Measurements from ENCODE around the gene CATSPERE.

CATSPERE gene

GRCh38 chr1:244461245-244462071, at the start of gene CATSPERE:
Gene CATSPERE (plus strand): TSS chr1:244461273. CDS start chr1:244461430, 157 bp downstream.
- WGBS (ENCODE audit: insufficient coverage, insufficient read length), result no CpG with 5 or more reads among the region's 61 CpGs
- DNase-seq (ENCODE audit: low read depth, low spot score), result peak; percentile 87
- H3K4me1 ChIP-seq (ENCODE audit: control insufficient read depth, insufficient read depth, low read length), result no peaks in the 10 kb centered on the region; the same call in 1 of the 2 replicates
- no peaks in the 10 kb centered on the region for H3K27me3 ChIP-seq (ENCODE audit: control insufficient read depth, insufficient read depth, low read length)
- H3K36me3 ChIP-seq (ENCODE audit: control insufficient read depth, insufficient read depth, low read length), result no peaks in the 10 kb centered on the region; the same call in 1 of the 2 replicates
- peak within 1 kb of the TSS; percentile 29; the same call in 1 of the 2 replicates for H3K4me3 ChIP-seq (ENCODE audit: low read length)
- H3K9me3 ChIP-seq (ENCODE audit: control insufficient read depth, insufficient read depth, low read length), result no peaks in the 10 kb centered on the region; the same call in 1 of the 2 replicates
- no peak within 1 kb of the TSS for H3K27ac ChIP-seq (ENCODE audit: low read length)

- no CpG with 5 or more reads among the region's 5 CpGs for WGBS (ENCODE audit: insufficient coverage, insufficient read length)
- H3K4me1 ChIP-seq (ENCODE audit: control insufficient read depth, insufficient read depth, low read length), result no peaks in the 10 kb centered on the region
- H3K27me3 ChIP-seq (ENCODE audit: control insufficient read depth, insufficient read depth, low read length), result no peaks in the 10 kb centered on the region
- no peak for DNase-seq (ENCODE audit: low read depth, low spot score)
- H3K4me3 ChIP-seq (ENCODE audit: low read length), result no peak overlapping the region
- no peak overlapping the region for H3K27ac ChIP-seq (ENCODE audit: low read length)
- H3K9me3 ChIP-seq (ENCODE audit: control insufficient read depth, insufficient read depth, low read length), result no peaks in the 10 kb centered on the region
- peaks cover 11% of the 10 kb centered on the region; the same call in 1 of the 2 replicates for H3K36me3 ChIP-seq (ENCODE audit: control insufficient read depth, insufficient read depth, low read length)
These were observed 48.9 kb upstream of the CATSPERE start for GRCh38 chr1:244412176-244412575.

DNA sequence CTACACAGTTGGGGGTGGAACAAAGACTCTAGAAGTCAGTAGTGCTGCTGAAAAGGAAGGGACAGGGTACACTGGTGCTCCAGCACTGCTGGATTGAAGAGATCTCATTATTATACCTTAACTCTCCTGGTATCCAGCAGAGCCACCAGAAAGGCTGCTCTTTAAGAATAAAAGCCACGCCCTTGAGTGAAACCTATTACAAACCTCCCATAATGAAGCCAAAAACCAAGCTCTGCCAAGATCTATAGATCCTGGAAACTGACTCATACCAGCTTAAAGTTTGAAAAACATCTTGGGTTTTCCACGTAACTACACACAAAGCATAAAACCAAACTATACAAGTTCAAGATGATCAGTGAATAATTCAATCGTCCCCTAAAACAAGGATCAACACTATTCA, 47.3 kb upstream of the CATSPERE start:
- no peak for DNase-seq (ENCODE audit: low read depth, low spot score)
- Histone ChIP-seq H3K4me1 (ENCODE audit: control insufficient read depth, insufficient read depth, low read length) (no peaks in the 10 kb centered on the region), H3K27me3 (ENCODE audit: control insufficient read depth, insufficient read depth, low read length) (no peaks in the 10 kb centered on the region), H3K4me3 (ENCODE audit: low read length) (no peak overlapping the region), H3K9me3 (ENCODE audit: control insufficient read depth, insufficient read depth, low read length) (no peaks in the 10 kb centered on the region), H3K27ac (ENCODE audit: low read length) (no peak overlapping the region), H3K36me3 (ENCODE audit: control insufficient read depth, insufficient read depth, low read length) (peaks cover 11% of the 10 kb centered on the region; the same call in 1 of the 2 replicates)
- WGBS (ENCODE audit: insufficient coverage, insufficient read length), result no CpG with 5 or more reads among the region's 3 CpGs

DNA sequence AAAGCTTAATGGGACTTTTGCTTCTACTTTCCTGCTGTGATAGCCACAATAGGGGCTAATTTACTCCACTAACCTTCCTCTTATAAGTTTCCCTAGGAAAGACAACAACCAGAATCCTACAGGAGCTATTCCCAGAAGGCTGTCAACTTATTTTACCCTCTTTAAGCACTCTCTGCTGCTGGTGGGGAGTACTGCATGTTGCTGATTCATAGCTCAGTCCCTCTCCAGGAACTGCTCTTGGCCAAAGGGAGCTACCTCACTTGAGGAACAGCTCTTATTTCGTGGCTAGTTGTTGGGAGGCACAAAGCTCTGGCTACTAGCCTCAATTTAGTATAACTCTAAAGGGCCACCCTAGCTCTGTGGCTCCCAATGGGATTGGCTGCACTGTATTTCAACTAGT, 46.5 kb upstream of the CATSPERE start:
- no peak for DNase-seq (ENCODE audit: low read depth, low spot score)
- WGBS (ENCODE audit: insufficient coverage, insufficient read length), result no CpG with 5 or more reads among the region's 1 CpG
- H3K36me3 ChIP-seq (ENCODE audit: control insufficient read depth, insufficient read depth, low read length), result peaks cover 11% of the 10 kb centered on the region; the same call in 1 of the 2 replicates

GRCh38 chr1:244419024-244419423, 42.0 kb upstream of the CATSPERE start:
- H3K9me3 ChIP-seq (ENCODE audit: control insufficient read depth, insufficient read depth, low read length), result no peaks in the 10 kb centered on the region
- peaks cover 6% of the 10 kb centered on the region; the same call in 1 of the 2 replicates for H3K36me3 ChIP-seq (ENCODE audit: control insufficient read depth, insufficient read depth, low read length)
- DNase-seq (ENCODE audit: low read depth, low spot score), result no peak
- H3K27me3 ChIP-seq (ENCODE audit: control insufficient read depth, insufficient read depth, low read length), result no peaks in the 10 kb centered on the region
- no peak overlapping the region for H3K27ac ChIP-seq (ENCODE audit: low read length)
- WGBS (ENCODE audit: insufficient coverage, insufficient read length), result no CpG with 5 or more reads among the region's 4 CpGs
- no peaks in the 10 kb centered on the region for H3K4me1 ChIP-seq (ENCODE audit: control insufficient read depth, insufficient read depth, low read length)
- H3K4me3 ChIP-seq (ENCODE audit: low read length), result no peak overlapping the region

More for the DNA sequence above, 46.5 kb upstream of the CATSPERE start:
- H3K4me1 ChIP-seq (ENCODE audit: control insufficient read depth, insufficient read depth, low read length), result no peaks in the 10 kb centered on the region
- H3K27ac ChIP-seq (ENCODE audit: low read length), result no peak overlapping the region
- H3K27me3 ChIP-seq (ENCODE audit: control insufficient read depth, insufficient read depth, low read length), result no peaks in the 10 kb centered on the region
- H3K4me3 ChIP-seq (ENCODE audit: low read length), result no peak overlapping the region
- H3K9me3 ChIP-seq (ENCODE audit: control insufficient read depth, insufficient read depth, low read length), result no peaks in the 10 kb centered on the region

- H3K27ac ChIP-seq (ENCODE audit: low read length), result no peak overlapping the region
- no CpG with 5 or more reads among the region's 1 CpG for WGBS (ENCODE audit: insufficient coverage, insufficient read length)
- H3K4me3 ChIP-seq (ENCODE audit: low read length), result no peak overlapping the region
- H3K36me3 ChIP-seq (ENCODE audit: control insufficient read depth, insufficient read depth, low read length), result peaks cover 4% of the 10 kb centered on the region; the same call in 1 of the 2 replicates
- no peaks in the 10 kb centered on the region for H3K4me1 ChIP-seq (ENCODE audit: control insufficient read depth, insufficient read depth, low read length)
- DNase-seq (ENCODE audit: low read depth, low spot score), result no peak
- H3K27me3 ChIP-seq (ENCODE audit: control insufficient read depth, insufficient read depth, low read length), result no peaks in the 10 kb centered on the region
- no peaks in the 10 kb centered on the region for H3K9me3 ChIP-seq (ENCODE audit: control insufficient read depth, insufficient read depth, low read length)
These were observed 38.9 kb upstream of the CATSPERE start for GRCh38 chr1:244422174-244422573.

- H3K27me3 ChIP-seq (ENCODE audit: control insufficient read depth, insufficient read depth, low read length), result no peaks in the 10 kb centered on the region
- no peaks in the 10 kb centered on the region for H3K9me3 ChIP-seq (ENCODE audit: control insufficient read depth, insufficient read depth, low read length)
- H3K27ac ChIP-seq (ENCODE audit: low read length), result no peak overlapping the region
- peaks cover 2% of the 10 kb centered on the region; the same call in 1 of the 2 replicates for H3K36me3 ChIP-seq (ENCODE audit: control insufficient read depth, insufficient read depth, low read length)
- WGBS (ENCODE audit: insufficient coverage, insufficient read length), result no CpG with 5 or more reads among the region's 2 CpGs
- no peaks in the 10 kb centered on the region for H3K4me1 ChIP-seq (ENCODE audit: control insufficient read depth, insufficient read depth, low read length)
- DNase-seq (ENCODE audit: low read depth, low spot score), result no peak
- H3K4me3 ChIP-seq (ENCODE audit: low read length), result no peak overlapping the region
These were observed 36.3 kb upstream of the CATSPERE start for GRCh38 chr1:244424649-244425334.

DNA sequence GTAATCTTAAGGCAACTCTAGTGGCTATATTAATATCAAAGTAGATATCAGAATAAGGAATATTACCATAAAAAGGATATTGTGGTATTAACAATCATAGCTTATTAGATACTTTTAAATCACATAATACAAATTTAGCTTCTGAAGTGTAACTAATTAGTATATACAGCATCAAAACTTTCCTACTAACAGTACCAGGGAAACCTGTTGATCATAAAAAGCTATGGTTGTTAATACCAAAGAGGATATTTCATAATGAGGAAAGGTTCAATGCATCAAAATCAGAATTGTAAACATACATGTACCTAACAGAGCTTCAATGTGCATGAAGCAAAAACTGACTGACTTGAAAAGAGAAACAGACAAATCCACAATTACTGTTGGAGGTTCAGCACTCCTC, 33.4 kb upstream of the CATSPERE start:
- Histone ChIP-seq H3K36me3 (ENCODE audit: control insufficient read depth, insufficient read depth, low read length) (no peaks in the 10 kb centered on the region; the same call in 1 of the 2 replicates), H3K27ac (ENCODE audit: low read length) (no peak overlapping the region), H3K4me1 (ENCODE audit: control insufficient read depth, insufficient read depth, low read length) (no peaks in the 10 kb centered on the region), H3K27me3 (ENCODE audit: control insufficient read depth, insufficient read depth, low read length) (no peaks in the 10 kb centered on the region), H3K4me3 (ENCODE audit: low read length) (no peak overlapping the region), H3K9me3 (ENCODE audit: control insufficient read depth, insufficient read depth, low read length) (no peaks in the 10 kb centered on the region)
- no peak for DNase-seq (ENCODE audit: low read depth, low spot score)

GRCh38 chr1:244429818-244430217, 31.3 kb upstream of the CATSPERE start:
- Histone ChIP-seq H3K36me3 (ENCODE audit: control insufficient read depth, insufficient read depth, low read length) (no peaks in the 10 kb centered on the region; the same call in 1 of the 2 replicates), H3K4me3 (ENCODE audit: low read length) (no peak overlapping the region), H3K27me3 (ENCODE audit: control insufficient read depth, insufficient read depth, low read length) (no peaks in the 10 kb centered on the region), H3K4me1 (ENCODE audit: control insufficient read depth, insufficient read depth, low read length) (no peaks in the 10 kb centered on the region), H3K9me3 (ENCODE audit: control insufficient read depth, insufficient read depth, low read length) (no peaks in the 10 kb centered on the region), H3K27ac (ENCODE audit: low read length) (no peak overlapping the region)
- no peak for DNase-seq (ENCODE audit: low read depth, low spot score)
- no CpG with 5 or more reads among the region's 3 CpGs for whole genome bisulfite sequencing (ENCODE audit: insufficient coverage, insufficient read length)

DNA sequence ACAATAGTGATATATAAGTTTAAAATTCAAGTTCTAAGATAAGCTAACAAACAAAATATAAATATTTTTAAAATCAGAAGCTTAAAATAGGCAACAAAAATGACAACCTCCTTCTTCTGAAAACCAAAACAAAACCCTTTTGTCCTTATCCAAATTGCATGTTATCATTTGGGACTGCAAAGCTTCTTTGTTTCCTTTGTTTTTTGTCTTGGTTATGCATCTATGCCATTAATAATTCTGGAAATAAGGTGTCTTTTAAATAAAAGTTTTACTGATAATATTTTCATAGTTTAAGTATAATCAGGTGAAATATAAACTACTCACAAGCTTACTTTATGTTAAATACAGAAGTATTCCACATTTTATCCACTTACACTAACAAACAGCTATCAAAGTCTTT, 29.9 kb upstream of the CATSPERE start:
- H3K36me3 ChIP-seq (ENCODE audit: control insufficient read depth, insufficient read depth, low read length), result no peaks in the 10 kb centered on the region; the same call in 1 of the 2 replicates
- H3K4me1 ChIP-seq (ENCODE audit: control insufficient read depth, insufficient read depth, low read length), result no peaks in the 10 kb centered on the region
- no peak overlapping the region for H3K4me3 ChIP-seq (ENCODE audit: low read length)
- DNase-seq (ENCODE audit: low read depth, low spot score), result no peak
- H3K27ac ChIP-seq (ENCODE audit: low read length), result no peak overlapping the region
- no peaks in the 10 kb centered on the region for H3K27me3 ChIP-seq (ENCODE audit: control insufficient read depth, insufficient read depth, low read length)
- H3K9me3 ChIP-seq (ENCODE audit: control insufficient read depth, insufficient read depth, low read length), result no peaks in the 10 kb centered on the region

All from iPS DF 6.9 (cell line).